ENCODE measurements around the gene KPNA4. TPM values are rescaled to one million over a fixed set of nuclear protein-coding genes. Genes with fewer than 3 reads are reported as not detected.

The KPNA4 gene
- total RNA-seq, 4 donors from 2014 or later, result 23.0 to 27.7 (median 24.6) TPM

- TF ChIP-seq POLR2A (IDR thresholded peaks at IDR 0.05) (no peak), CTCF (IDR thresholded peaks at IDR 0.05) (no peak)
- 88 to 92% methylated on average over 2 of the region's 2 CpGs for WGBS, 2 donors
Observed at GRCh38 chr3:160475153-160475552, 90.2 kb downstream of the KPNA4 start.

GRCh38 chr3:160474416-160474838 lies 90.9 kb downstream of the KPNA4 start:
- DNase-seq (ENCODE audit: low spot score in 2 of 2), result no peak
- intact Hi-C loops (cut with DNase I; ENCODE audit: low total_unique reads), result loop anchor here (5.0 kb wide), 1 partner anchor 1157 kb away; no protein-coding TSS in a partner anchor
- TF ChIP-seq POLR2A (IDR thresholded peaks at IDR 0.05) (no peak), CTCF (IDR thresholded peaks at IDR 0.05) (no peak)
- H3K4me3 ChIP-seq (ENCODE audit: low read depth, poor library complexity, severe bottlenecking), result no peak overlapping the region

More at GRCh38 chr3:160475153-160475552, 90.2 kb downstream of the KPNA4 start:
- DNase-seq (ENCODE audit: low spot score in 2 of 2), result no peak
- intact Hi-C loops (cut with DNase I; ENCODE audit: low total_unique reads), result no loop called here
- H3K4me3 ChIP-seq (ENCODE audit: low read depth, poor library complexity, severe bottlenecking), result no peak overlapping the region

- DNase-seq (ENCODE audit: low spot score in 2 of 2), result no peak
- WGBS, 2 donors, result 52 to 53% methylated on average over 1 of the region's 1 CpG
- intact Hi-C loops (cut with DNase I; ENCODE audit: low total_unique reads), result loop anchor here (5.0 kb wide), 1 partner anchor 1157 kb away; no protein-coding TSS in a partner anchor
- TF ChIP-seq CTCF (IDR thresholded peaks at IDR 0.05) (no peak), POLR2A (IDR thresholded peaks at IDR 0.05) (no peak)
- H3K4me3 ChIP-seq (ENCODE audit: low read depth, poor library complexity, severe bottlenecking), result no peak overlapping the region
Observed at GRCh38 chr3:160473978-160474377, 91.4 kb downstream of the KPNA4 start.

- intact Hi-C loops (cut with DNase I; ENCODE audit: low total_unique reads), result loop anchor here (5.0 kb wide), 1 partner anchor 1156 kb away; no protein-coding TSS in a partner anchor
- DNase-seq (ENCODE audit: low spot score in 2 of 2), result no peak
- TF ChIP-seq POLR2A (IDR thresholded peaks at IDR 0.05), result no peak
- no peak for TF ChIP-seq CTCF (IDR thresholded peaks at IDR 0.05)
- no peak overlapping the region for H3K4me3 ChIP-seq (ENCODE audit: low read depth, poor library complexity, severe bottlenecking)
- WGBS, 2 donors, result 59 to 92% methylated on average over 1 of the region's 1 CpG
Observed at GRCh38 chr3:160473221-160473620, 92.2 kb downstream of the KPNA4 start.

GRCh38 chr3:160472344-160472743 lies 93.0 kb downstream of the KPNA4 start:
- H3K4me3 ChIP-seq (ENCODE audit: low read depth, poor library complexity, severe bottlenecking), result no peak overlapping the region
- DNase-seq (ENCODE audit: low spot score in 2 of 2), result no peak
- no peak for TF ChIP-seq POLR2A (IDR thresholded peaks at IDR 0.05)
- TF ChIP-seq CTCF (IDR thresholded peaks at IDR 0.05), result no peak
- WGBS, 2 donors, result 64 to 65% methylated on average over 2 of the region's 2 CpGs
- intact Hi-C loops (cut with DNase I; ENCODE audit: low total_unique reads), result loop anchor here (5.0 kb wide), 1 partner anchor 1155 kb away; no protein-coding TSS in a partner anchor

- no peak overlapping the region for H3K4me3 ChIP-seq (ENCODE audit: low read depth, poor library complexity, severe bottlenecking)
- WGBS, 2 donors, result 80 to 85% methylated on average over 2 of the region's 2 CpGs
- DNase-seq (ENCODE audit: low spot score in 2 of 2), result no peak
- intact Hi-C loops (cut with DNase I; ENCODE audit: low total_unique reads), result loop anchor here (5.0 kb wide), 1 partner anchor 1155 kb away; no protein-coding TSS in a partner anchor
- TF ChIP-seq POLR2A (IDR thresholded peaks at IDR 0.05) (no peak), CTCF (IDR thresholded peaks at IDR 0.05) (no peak)
Observed at GRCh38 chr3:160471892-160472291, 93.5 kb downstream of the KPNA4 start.
